NCI-H510A treated with DMSO at 0.1 percent for 48 hours (cell line): Measurements from ENCODE around the gene ZNF417.
"Not testable (repeated sequence)": the region's sequence is repeated elsewhere in the genome, so short reads cannot be mapped to it uniquely, and the experiment has no call there.

Experiments
- DNase-seq: peaks from one replicate; lab custom pipeline; 2025; lab: John Stamatoyannopoulos, UW

The ZNF417 gene

DNA sequence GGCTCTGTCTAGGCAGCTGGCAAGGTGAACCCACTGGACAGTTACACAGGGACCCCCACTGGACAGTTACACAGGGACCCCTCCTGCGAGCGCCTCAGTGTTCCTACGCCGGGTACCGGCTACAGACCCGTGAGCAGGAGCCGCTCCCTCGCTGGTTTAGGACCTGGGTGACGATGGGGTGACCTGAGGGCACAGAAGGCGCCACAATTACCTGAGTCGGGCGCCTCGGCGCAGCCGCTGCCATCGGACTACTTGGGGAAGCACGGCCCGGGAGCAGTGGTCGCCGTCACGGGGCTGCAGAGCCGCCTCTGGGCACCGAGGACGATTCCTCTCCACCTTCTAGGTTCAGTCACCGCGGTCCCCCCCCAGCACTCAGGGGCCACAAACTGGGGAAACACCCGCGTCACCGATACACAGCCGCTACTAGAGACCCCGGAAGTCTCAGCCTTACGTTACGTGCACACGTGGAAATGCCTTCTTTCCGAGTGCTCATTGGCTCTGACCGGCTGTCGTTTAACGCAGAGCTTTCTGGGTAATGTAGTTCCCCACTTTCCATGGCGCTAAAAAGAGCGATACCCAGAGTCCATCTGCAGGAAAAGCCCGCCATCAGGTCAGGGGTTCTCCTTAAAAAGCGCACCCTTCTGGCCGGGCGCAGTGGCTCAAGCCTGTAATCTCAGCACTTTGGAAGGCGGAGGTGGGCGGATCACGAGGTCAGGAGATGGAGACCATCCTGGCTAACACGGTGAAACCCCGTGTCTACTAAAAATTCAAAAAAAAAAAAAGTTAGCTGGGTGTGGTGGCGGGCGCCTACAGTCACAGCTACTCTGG is at the start of gene ZNF417:
Gene ZNF417 (minus strand): TSS at position 425 of the 828 bp plus-strand sequence. CDS start 181 bp downstream, at position 244.
- peak; percentile 93 for DNase-seq

DNA sequence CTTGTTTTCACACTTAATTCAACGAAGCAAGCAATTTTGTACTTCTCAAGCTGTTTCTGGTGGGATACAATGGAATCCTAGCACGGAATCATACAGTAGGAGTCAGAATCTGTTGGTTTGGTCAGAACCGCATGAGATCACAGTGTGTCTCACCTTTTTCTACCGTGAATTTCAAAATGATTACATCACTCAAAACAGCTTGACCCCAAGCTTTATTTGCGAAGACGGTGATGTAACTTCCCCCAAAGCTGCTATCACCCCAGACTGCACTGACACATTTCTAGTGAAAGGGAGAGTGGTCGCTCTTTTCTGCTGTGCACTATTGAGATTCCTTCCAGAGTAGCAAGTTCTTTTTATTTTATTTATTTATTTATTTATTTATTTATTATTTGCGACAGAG is 48.4 kb upstream of the ZNF417 start:
- DNase-seq: no peak

DNA sequence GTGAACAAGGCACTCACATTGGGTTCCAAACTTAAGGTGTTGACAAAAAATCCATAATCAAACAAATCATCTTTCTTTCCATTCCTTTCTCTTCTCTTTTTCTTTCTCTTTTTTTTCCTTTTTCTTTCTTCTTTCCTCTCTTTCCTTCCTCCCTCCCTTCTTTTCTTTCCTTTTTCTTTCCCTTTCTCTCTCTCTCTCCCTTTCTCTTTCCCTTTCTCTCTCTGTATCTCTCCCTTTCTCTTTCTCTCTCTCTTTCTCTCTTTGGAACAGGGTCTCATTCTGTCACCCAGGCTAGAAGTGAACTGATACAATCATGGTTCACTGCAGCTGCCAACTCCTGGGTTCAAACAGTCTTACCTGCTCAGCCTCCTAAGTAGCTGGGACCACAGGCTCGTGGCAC is 45.4 kb upstream of the ZNF417 start:
- no peak for DNase-seq

DNA sequence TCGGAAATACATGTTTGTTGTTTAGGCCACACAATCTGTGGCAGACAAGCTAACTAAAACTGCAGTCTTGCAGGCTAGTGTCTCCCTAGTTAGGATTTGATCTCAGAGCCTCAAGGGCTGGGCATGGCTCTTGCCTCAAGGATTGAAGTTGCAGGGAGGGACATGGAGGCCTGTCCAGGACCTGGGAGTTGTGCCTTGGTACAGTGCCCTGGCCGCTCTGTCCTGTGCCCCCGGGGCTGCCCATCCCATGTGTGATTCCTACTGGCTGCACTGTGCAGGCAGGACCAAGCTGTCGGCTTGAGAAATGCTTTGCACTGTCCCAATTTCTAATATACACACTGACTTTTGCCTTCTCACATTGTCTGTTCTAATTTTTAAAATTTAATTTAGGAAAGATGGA is 38.6 kb upstream of the ZNF417 start:
- no peak for DNase-seq

DNA sequence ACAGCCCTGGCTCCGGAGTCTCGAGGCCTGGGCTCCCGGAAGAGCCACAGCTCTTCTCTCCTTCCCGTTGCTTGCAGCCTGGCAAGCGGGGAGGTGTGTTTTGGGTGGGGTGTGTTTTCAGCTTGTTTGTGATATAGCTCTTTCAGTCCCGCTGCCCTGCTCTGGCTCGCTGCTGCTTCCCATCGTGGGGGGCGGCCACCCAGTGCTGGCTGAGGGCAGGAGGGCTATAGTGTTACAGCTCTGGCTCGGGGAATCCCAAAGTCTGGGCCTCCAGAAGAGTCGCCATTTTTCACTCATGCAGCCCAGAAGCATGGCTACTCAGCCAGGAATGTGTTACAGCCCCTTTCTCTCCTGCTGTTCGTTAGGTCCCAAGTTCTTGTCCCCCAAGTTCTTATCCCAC is 33.3 kb upstream of the ZNF417 start:
- no peak for DNase-seq

DNA sequence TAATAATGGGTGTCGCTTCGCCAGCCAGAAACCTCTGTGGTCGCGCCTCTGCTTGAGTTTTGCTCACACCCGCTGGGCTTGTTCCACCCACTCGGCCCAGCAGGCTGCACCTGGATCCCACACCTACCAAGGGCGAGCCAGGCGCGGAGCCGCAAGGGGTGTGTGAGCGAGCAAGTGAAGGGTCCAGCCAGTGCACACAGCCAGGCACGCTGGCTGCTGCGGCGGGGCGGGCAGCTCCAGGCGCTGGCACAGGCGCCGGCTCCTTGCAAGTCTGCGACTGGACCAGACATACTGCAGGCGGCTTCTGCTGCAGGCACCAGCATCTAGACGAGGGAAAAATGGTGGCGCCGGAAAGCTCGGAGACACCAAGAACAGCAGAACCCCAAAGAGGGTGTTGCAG is 32.9 kb upstream of the ZNF417 start:
- no peak for DNase-seq

DNA sequence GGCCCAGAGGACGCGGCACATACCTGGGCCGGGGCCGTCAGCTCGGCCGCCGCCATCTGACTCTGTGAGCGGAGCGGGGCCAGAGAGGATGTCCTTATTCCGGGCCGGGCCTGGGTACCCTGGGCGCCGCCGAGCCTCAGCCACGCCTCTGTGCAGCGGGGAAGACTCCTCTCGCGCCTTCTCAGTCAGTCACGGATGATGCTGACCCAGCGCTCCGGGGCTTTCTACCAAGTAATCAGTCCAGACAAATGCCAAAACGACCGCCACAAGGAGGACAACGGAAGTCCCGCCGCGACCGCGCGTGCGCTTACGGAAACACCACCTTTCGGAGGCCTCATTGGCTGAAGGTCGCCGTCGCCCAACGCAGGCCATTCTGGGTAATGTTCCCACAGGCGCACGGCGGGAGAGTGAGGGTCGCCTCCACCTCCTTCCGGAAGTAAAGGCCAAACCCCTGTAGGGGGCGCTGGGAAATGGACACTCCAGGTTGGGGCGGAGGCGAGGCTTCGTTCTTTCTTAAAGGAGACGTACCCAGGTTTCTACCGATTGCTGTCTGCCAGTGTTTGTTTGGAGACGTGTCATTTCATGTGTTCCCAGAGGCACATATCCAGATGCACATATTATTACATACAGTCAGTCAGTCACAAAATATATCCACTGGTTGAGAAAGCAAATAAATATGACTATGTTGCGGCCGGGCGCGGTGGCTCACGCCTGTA is 31.2 kb upstream of the ZNF417 start, which contains the start of gene ZNF256:
Gene ZNF256 (minus strand): TSS at position 288 of the 716 bp plus-strand sequence. CDS start 232 bp downstream, at position 56.
- peak; percentile 90 for DNase-seq

DNA sequence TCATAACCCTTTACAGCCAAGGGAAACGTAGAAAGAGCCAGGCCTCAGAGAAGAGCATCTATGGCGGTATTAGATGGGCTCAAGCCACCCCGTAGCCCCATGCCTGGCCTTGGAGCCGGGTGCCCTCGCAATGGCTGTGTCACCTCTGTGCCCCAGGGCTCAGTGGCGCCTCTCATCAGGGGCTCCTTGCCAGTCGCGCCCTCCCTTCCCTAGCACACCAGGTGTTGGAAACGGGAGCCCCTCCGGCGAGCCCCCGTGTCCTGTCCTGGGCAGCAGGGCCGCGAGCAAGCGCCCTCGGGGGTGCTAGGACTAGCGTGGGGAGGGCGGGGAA is 30.7 kb upstream of the ZNF417 start:
- no peak for DNase-seq

DNA sequence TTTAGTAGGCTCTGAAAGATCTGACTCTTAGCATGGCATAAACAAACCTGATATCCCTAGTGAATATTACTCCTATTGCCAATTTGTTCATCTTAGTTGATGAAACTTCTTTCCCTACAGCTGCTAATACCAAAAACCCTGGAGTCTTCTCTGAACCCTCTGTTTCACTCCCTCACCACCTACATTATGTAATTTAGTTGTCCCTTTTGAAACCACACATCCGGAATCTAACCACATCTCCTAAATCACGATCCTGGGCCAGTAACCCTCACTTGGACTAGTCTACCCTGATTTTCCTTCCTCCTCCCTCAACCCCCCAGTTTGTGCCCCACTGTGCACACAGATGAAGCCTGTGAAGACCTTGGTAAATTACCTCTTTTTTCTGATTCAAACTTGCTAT is 29.9 kb upstream of the ZNF417 start:
- no peak for DNase-seq

DNA sequence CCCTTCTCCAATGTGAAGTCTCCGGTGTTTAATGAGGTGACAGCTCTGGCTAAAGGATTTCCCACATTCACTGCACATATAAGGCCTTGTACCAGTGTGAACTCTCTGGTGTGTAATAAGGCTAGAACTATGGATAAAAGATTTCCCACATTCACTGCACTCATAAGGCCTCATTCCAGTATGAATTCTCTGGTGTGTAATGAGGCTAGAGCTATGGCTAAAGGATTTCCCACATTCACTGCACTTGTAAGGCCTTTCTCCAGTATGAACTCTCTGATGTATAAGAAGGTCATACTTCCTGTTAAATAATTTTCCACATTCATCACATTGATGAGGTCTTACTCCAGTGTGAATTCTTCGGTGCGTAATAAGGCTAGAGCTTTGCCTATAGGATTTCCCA is 25.2 kb upstream of the ZNF417 start:
- DNase-seq: no peak

DNA sequence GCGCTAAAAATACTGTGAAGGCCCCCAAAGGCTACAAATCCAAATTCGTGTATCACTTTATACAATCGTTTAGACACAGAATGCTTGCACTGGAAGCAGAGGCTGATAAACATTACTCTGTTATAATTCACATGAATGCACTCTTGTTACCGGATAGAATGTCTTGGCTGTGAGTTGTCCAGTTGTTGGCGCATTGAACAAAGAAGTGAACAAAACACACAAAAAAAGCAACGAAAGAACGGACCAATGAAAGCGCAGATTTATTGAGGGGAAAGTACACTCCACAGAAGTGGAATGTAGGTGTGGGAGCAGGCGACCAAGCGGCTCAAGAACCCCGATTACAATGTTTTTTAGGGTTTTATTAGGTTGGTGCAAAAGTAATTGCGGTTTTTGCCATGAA is 19.3 kb upstream of the ZNF417 start:
- no peak for DNase-seq

DNA sequence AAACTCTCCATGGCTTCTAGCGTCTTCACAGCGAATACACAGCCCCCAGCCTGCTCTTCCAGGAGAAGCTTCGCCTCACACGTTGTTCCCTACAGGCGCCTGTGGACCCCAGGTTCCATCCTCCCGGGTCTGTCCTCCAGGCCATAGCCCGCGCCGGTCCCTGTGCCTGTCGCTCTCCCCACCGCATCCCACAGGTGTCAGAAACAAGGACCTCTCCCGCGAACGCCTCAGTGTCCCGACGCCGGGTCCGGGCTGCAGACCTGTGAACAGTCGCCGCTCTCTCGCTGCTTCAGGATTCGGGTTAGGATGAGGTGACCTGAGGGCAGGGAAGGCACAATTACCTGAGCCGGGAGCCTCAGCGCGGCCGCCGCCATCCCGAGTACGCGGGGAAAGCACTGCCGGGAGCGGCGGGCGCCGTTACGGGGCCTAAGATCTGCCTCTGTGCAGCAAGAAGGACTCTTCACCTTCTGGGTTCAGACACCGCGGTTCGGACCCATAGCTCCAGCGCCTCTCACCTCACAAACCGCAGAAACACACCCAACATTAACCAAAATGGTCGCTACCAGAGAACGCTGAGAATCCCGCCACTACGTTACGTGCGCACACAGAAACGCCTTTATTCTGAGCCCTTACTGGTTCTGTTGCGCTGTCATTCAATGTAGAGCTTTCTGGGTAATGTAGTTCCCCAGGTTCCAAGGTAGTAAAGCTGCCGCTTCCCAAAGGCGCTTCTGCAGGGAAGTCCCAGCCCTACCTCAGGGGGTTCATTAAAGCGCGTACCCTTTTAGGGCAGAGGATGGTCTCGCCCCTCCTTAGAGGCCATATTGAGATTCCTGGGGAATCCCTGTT is 18.7 kb upstream of the ZNF417 start, which contains the start of gene ZNF418:
Gene ZNF418 (minus strand): TSS at position 583 of the 846 bp plus-strand sequence. CDS start 1,580 bp downstream, outside the sequence.
- peak; percentile 45 for DNase-seq

DNA sequence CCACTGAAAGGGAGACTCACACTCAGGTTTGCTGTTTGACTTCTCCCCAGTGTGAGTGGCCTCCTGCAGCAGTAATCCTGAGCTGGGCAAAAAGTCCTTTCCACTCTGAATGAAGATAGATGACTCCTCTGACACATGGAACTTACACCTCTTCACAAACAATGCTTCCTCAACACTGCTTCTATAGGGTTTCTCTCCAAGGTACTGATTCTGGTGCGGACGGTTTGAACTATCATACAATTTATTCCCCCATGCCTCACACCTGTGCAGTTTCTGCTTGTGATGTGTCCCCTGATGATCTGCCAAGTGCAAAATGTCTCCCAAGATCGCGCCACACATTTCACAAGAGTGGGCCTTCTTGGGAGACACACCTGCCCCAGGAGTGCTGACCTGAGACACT is 11.2 kb upstream of the ZNF417 start:
- DNase-seq: no peak

DNA sequence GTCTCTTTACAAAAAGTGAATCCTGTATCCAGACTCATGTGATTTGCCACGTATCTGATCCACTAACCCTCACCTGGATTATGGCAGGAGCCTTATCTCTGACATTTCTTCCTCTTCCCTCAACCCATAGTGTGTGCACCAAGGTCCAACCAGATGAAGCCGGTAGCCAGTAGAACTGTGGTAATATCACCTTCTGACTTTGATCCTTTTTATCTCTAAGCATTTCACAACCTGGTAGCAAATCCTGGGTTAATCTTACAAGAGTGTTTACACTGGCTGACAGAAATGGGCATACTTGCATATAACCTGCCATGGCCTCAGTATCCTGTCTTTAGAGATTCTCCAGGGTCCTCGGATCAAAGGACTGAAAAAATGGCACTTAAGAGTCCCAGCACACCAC is 1.9 kb downstream of the ZNF417 start:
- no peak for DNase-seq

DNA sequence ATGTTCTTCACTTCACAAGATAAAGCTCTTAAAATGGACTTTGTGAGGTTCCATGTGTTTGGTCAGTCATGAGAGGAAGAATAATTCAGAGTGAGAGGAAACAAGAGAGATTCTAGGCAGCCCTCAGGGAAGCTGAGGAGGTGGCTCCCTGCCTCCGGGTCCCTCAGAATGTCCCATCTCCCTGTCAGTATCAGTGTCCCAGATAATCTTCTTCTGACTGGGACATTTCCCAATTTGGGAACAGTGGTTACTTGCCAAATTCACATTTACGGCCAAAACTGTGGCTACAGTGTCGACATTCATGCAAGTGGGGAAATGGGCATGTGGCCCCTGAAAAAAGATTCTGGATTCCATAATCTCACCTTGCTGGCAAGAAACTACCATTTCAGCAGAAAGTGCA is 9.0 kb downstream of the ZNF417 start:
- no peak for DNase-seq

DNA sequence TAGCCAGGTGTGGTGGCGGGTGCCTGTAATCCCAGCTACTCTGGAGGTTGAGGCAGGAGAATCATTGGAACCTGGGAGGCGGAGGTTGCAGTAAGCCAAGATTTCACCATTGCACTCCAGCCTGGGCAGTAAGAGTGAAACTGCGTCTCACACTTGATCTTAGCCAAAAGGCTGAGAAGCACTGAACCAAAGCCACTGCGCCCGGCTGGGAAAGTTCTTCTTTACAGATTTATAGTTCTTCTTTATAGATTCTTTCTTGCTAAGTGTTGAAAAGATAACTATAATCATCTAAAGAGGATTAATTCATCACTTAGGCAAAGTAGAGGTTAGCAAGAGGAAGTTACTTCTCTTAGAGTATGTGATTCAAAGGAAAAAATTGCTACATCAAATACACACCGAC is 11.1 kb downstream of the ZNF417 start:
- no peak for DNase-seq

DNA sequence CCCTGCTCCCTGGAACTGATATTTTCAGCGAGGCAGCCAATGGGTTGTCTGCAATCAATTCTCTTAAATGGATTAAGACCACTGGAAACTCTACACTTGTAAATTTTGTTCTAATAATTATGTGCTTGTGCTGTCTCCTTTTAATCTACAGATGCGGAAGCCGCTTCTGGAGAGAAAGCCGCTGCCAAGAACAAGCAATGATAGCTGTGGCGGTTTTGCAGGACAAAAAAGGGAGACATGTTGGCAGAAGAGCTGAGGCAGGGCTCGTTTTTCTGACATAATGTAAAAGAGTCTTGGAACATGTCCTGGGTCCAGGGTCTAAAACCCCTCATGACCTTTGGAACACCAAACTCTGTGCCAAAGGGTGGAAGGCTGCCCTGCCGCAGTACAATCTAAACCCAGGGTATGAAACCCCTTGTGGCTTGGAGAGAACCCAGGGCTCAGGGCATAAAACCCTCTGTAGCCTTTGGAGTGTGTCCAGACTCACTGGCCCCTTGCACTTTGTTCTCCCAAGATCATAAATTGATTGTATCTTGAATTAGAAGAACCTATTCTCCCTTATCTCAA is 12.7 kb downstream of the ZNF417 start:
- DNase-seq: no peak

DNA sequence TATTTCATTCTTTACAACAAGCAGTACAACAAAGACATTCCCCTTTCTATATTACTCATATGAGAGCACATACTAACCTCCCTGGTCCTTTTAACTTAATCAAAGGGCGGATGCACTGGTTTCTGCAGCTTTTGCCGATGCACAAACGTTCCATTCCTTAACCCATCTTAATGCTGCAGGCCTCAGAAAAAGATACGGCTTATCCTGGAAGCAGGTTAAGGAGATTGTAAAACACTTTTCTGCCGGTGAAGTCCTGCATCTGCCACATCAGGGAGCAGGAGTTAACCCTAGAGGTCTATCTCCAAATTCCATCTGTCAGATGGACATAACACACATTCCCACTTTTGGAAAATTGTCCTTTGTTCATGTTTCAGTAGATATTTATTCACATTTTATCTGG is 16.1 kb downstream of the ZNF417 start:
- no peak for DNase-seq

DNA sequence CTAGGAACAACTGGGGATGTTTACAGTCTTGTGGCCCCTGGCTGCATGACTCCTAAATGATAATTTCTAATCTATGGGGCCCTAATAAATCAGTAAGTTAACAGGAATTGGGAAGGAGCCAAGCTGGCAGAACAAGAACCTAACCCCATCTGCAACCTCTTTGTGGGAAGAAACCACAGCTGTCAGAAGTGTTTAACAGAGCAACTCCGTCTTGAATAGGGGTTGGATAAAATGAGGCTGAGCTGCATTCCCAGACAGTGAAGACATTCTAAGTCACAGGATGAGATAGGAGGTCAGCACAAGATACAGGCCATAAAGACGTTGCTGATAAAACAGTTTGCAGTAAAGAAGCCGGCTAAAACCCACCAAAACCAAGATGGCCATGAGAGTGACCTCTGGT is 25.7 kb downstream of the ZNF417 start:
- not testable (repeated sequence) for DNase-seq

DNA sequence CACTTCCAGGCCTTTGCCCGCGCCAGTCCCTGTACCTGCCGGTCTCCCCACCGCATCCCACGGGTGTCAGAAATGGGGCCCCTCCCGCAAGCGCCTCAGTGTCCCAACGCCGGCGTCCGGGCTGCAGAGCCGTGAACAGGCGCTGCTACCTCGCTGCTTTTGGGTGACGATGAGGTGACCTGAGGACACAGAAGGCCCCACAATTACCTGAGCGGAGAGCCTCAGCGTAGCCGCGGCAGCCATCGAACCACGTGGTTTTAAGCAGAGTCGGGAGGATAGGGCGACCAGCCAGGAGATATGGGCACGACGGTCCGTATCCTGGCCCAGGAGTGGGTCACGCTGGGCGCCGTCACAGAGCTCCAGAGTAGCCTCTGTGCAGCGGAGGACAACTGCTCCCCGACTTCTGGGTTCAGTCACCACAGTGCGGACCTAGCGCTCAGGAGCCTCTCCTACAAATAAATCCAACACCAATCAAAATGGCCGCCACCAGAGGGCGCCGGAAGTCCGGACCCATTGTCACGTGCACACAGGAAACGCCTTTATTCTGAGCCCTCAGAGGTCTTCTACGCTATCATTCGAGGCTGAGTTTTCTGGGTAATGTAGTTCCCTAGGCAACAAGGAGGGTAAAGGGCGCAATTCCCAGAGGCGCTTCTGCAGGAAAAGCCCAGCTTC is 27.7 kb downstream of the ZNF417 start, which contains the start of gene ZNF814:
Gene ZNF814 (minus strand): TSS at position 478 of the 672 bp plus-strand sequence. CDS start 235 bp downstream, at position 243.
- DNase-seq: peak; percentile 11

DNA sequence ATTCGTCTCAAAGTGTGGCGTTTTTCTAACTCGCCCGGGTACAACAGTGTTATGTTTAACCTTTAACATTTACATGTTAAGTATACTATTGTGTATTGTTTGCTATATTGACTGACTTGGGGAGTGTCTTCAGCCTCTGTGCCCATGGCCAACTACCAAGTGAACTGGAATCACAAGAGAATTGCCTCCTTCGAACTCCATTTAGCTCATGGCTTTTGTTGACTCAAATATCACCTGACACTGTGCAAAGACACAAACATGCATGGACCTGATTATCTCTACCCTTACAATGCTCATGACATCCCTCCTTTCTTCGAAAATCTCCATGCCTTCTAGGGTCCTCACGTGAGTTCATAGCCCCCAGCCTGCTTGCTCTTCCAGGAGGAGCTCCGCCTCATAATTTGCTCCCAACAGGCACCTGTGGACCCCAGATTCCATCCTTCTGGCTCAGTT is 28.3 kb downstream of the ZNF417 start:
- no peak for DNase-seq
